K562 (cell line): ENCODE results near the gene SEC22A. TPM values are rescaled to one million over a fixed set of nuclear protein-coding genes. Genes with fewer than 3 reads are reported as not detected.

ENCODE experiments used
- ATAC-seq: fragments of 200-7000 bp; cut with Tn5 transposase; 3 replicates; pipeline ENCODE4 v1.9.1; 2020; ENCODE audit warnings: moderate library complexity
- BruUV-seq: library from RNA; stranded (reverse); fragments of 400-500 nt; replicated peaks from 2 replicates; lab custom pipeline; 2021; lab: Mats Ljungman, UMichigan
- CTCF ChIA-PET: fragments of 300-600 bp; formaldehyde crosslinking; extraction: SDS; loops from one replicate; lab custom pipeline; 2021; ENCODE audit warnings: low intra/inter-chr PET ratio; lab: Yijun Ruan, JAX
- POLR2A ChIA-PET: fragments of 300-600, 350-650 bp; sonication (Branson Sonifier 250); formaldehyde crosslinking; extraction: SDS; loops from one replicate; lab custom pipeline; 2021; ENCODE audit warnings: antibody characterized with exemption, inconsistent platforms; lab: Yijun Ruan, JAX
- DNase-seq, 4 experiments: peaks; one replicate each; pipeline versions ENCODE4 v3.0.0 to v3.0.0-alpha.2; 2011 to 2018; ENCODE audit warnings: low spot score in 3 of 4, mixed read lengths in 3 of 4; ENCODE audit errors: extremely low read depth in 1 of 4
- FAIRE-seq: peaks from 2 replicates; lab custom pipeline; 2011; peaks lifted over from hg19 to GRCh38; lab: Jason Lieb, UNC
- H2AFZ ChIP-seq: 2 replicates; pipeline ENCODE4 v1.6.0; 2011; ENCODE audit warnings: low read depth, low read length, control low read depth, inconsistent platforms
- H3K27ac ChIP-seq: fragments of 200-600 bp; 3 replicates; pipeline ENCODE4 v1.8.0; 2011; ENCODE audit warnings: low read depth, mild to moderate bottlenecking, control low read depth, inconsistent platforms, low read length, moderate library complexity, mixed read lengths; ENCODE audit errors: extremely low read depth
- H3K27me3 ChIP-seq, 2 experiments: fragments of 300-600 bp in 1 of 2; 2 replicates in 1 of 2; 3 replicates in 1 of 2; pipeline versions ENCODE4 v1.6.0 to v1.8.0; 2011; ENCODE audit warnings: inconsistent platforms in 2 of 2, low read length in 2 of 2, mild to moderate bottlenecking in 1 of 2, mixed read lengths in 1 of 2, moderate library complexity in 1 of 2; ENCODE audit not compliant: control insufficient read depth in 2 of 2, insufficient read depth in 2 of 2
- H3K36me3 ChIP-seq: fragments of 300-600 bp; 3 replicates; pipeline ENCODE4 v1.8.0; 2011; ENCODE audit warnings: mild to moderate bottlenecking, low read length, inconsistent platforms; ENCODE audit not compliant: control insufficient read depth, insufficient read depth
- H3K4me1 ChIP-seq, 2 experiments: fragments of 200-600 bp in 1 of 2; replicated peaks in 1 of 2; 2 replicates in 1 of 2; 3 replicates in 1 of 2; pipeline versions ENCODE4 v1.5.1 to v1.8.0; 2011; ENCODE audit warnings: inconsistent platforms in 2 of 2, low read length in 2 of 2, mild to moderate bottlenecking in 1 of 2, mixed read lengths in 1 of 2, moderate library complexity in 1 of 2; ENCODE audit not compliant: control insufficient read depth in 2 of 2, insufficient read depth in 2 of 2
- H3K4me2 ChIP-seq: 2 replicates; pipeline ENCODE4 v1.6.1; 2011; ENCODE audit warnings: low read length, control low read depth, inconsistent platforms, mixed read lengths; ENCODE audit not compliant: insufficient read depth
- H3K4me3 ChIP-seq: fragments of 200-600 bp; sonication (generic), shearing (Covaris generic); 2 replicates; pipeline ENCODE4 v1.5.1; 2016; ENCODE audit warnings: control low read depth, inconsistent platforms
- H3K79me2 ChIP-seq: fragments of 200-600 bp; 3 replicates; pipeline ENCODE4 v1.8.0; 2011; ENCODE audit warnings: low read length, inconsistent platforms; ENCODE audit not compliant: control insufficient read depth, insufficient read depth
- H3K9ac ChIP-seq, 2 experiments: 2 replicates each; pipeline versions ENCODE4 v1.6.0 to v1.6.1; 2011; ENCODE audit warnings: low read depth in 2 of 2, low read length in 2 of 2, control low read depth in 1 of 2, inconsistent platforms in 1 of 2, mild to moderate bottlenecking in 1 of 2, mixed read lengths in 1 of 2; ENCODE audit not compliant: insufficient read depth in 1 of 2
- H3K9me1 ChIP-seq: one replicate; pipeline ENCODE4 v1.6.0; 2011; ENCODE audit warnings: inconsistent platforms, mild to moderate bottlenecking, low read length, moderate library complexity; ENCODE audit not compliant: control insufficient read depth, insufficient read depth
- H3K9me3 ChIP-seq: replicated peaks from 2 replicates; pipeline ENCODE4 v1.5.1; 2011; ENCODE audit warnings: low read depth, low read length, inconsistent platforms; ENCODE audit not compliant: control insufficient read depth, insufficient read depth
- H4K20me1 ChIP-seq: replicated peaks from 2 replicates; pipeline ENCODE4 v1.6.1; 2011; ENCODE audit warnings: low read length, inconsistent platforms, mixed read lengths; ENCODE audit not compliant: control insufficient read depth, insufficient read depth
- CSDE1 ChIP-seq, 2 experiments: fragments of 450-650 bp; IDR thresholded peaks; 2 replicates each; pipeline ENCODE4 v1.6.1; 2016; ENCODE audit warnings: mild to moderate bottlenecking in 1 of 2
- MTA2 ChIP-seq: fragments of 450-650 bp; IDR thresholded peaks from 2 replicates; pipeline ENCODE4 v1.6.1; 2016; ENCODE audit warnings: low read depth
- NBN ChIP-seq: fragments of 450-650 bp; IDR thresholded peaks from 2 replicates; pipeline ENCODE4 v1.6.1; 2016; ENCODE audit warnings: low read depth, mild to moderate bottlenecking
- OTX1 ChIP-seq: fragments of 450-650 bp; formaldehyde crosslinking; IDR thresholded peaks from 2 replicates; pipeline ENCODE4 v1.4.0; 2022; ENCODE audit warnings: mild to moderate bottlenecking
- RBM14 ChIP-seq: fragments of 200-400 bp; formaldehyde crosslinking; IDR thresholded peaks from 2 replicates; pipeline ENCODE4 v1.6.1; 2018; ENCODE audit warnings: low read depth, mild to moderate bottlenecking, low read length, moderate library complexity, borderline replicate concordance; ENCODE audit not compliant: insufficient read depth
- SP2 ChIP-seq: IDR thresholded peaks from 2 replicates; pipeline ENCODE4 v1.6.1; 2011; ENCODE audit warnings: mild to moderate bottlenecking, low read depth, low read length, moderate library complexity; ENCODE audit not compliant: poor library complexity, severe bottlenecking; ENCODE audit errors: extremely low read depth
- THRAP3 ChIP-seq: fragments of 450-650 bp; IDR thresholded peaks from 2 replicates; pipeline ENCODE4 v1.6.1; 2016; ENCODE audit warnings: mild to moderate bottlenecking, inconsistent platforms, borderline replicate concordance
- WHSC1 ChIP-seq: IDR thresholded peaks from one replicate; pipeline ENCODE4 v1.6.1; 2012; ENCODE audit warnings: low read length, control low read depth, inconsistent platforms
- ZBTB8A ChIP-seq: fragments of 450-650 bp; IDR thresholded peaks from 2 replicates; pipeline ENCODE4 v1.6.1; 2018; ENCODE audit warnings: mild to moderate bottlenecking, moderate library complexity; ENCODE audit not compliant: partially characterized antibody
- ZNF778 ChIP-seq: fragments of 450-650 bp; formaldehyde crosslinking; IDR thresholded peaks from 2 replicates; pipeline ENCODE4 v1.4.0; 2020; ENCODE audit warnings: mild to moderate bottlenecking, moderate library complexity
- WGBS: fragments of 100-300 bp; shearing (Covaris generic); methylation state at CpG from one replicate; pipeline ENCODE4 v1.1.6; 2016; ENCODE audit warnings: low coverage, mixed read lengths; ENCODE audit not compliant: insufficient coverage; ENCODE audit errors: missing lambda C conversion rate; 5-methylcytosine and 5-hydroxymethylcytosine counted together
- in situ Hi-C: fragments of 300-500 bp; cut with MboI; formaldehyde crosslinking; loops from 4 replicates; pipeline ENCODE4 v1.15.0; 2018; ENCODE audit warnings: inconsistent platforms, mixed read lengths
- intact Hi-C: fragments of 100-400 bp; cut with micrococcal nuclease; formaldehyde crosslinking; loops from 2 replicates; pipeline ENCODE4 v1.14.2; 2022
- polyA plus RNA-seq, 8 experiments: library from polyadenylated mRNA; depleted of rRNA in 4 of 8; stranded (reverse) in 5 of 8; unstranded in 3 of 8; fragments of >200 nt; fragmentation: Nextera tagmentation in 2 of 8; fragmentation: Illumina TruSeq in 1 of 8; extraction: Ambion mirVana in 2 of 8; extraction: Trizol in 1 of 8; gene quantifications; 2 replicates each; pipeline versions ENCODE4 v1.2.1 to v1.2.3, GENCODE V29; 2011 to 2014; ENCODE audit warnings: inconsistent platforms in 1 of 8, missing spikeins in 1 of 8
- total RNA-seq, 7 experiments: library from RNA; depleted of rRNA in 6 of 7; stranded (reverse); fragments of >200 nt in 6 of 7; fragmentation: Illumina TruSeq in 2 of 7; extraction: Trizol in 2 of 7; gene quantifications; 2 replicates each; pipeline versions ENCODE4 v1.2.1 to v1.2.3, GENCODE V29; 2011 to 2021; ENCODE audit warnings: low replicate concordance in 1 of 7
- TF ChIP-seq, protein P1 (sequence below): fragments of 450-650 bp; formaldehyde crosslinking; IDR thresholded peaks from 2 replicates; pipeline ENCODE4 v1.4.0; 2020; ENCODE audit warnings: mild to moderate bottlenecking, moderate library complexity
- TF ChIP-seq, protein P2 (sequence below), 3 experiments: fragments of 200-800 bp in 1 of 3; sonication (Bioruptor generic) in 1 of 3; sonication (generic) in 1 of 3; formaldehyde crosslinking in 1 of 3; IDR thresholded peaks; 2 replicates each; pipeline versions ENCODE4 v1.6.1 to v1.8.0; 2016 to 2022; ENCODE audit warnings: mild to moderate bottlenecking in 2 of 3, missing compliant biosample characterization in 2 of 3, missing genetic modification characterization in 2 of 3, missing genetic modification reagents in 1 of 3
- TF ChIP-seq, protein P3 (sequence below): sonication (generic); formaldehyde crosslinking; IDR thresholded peaks from 2 replicates; pipeline ENCODE4 v1.5.0; 2020; ENCODE audit warnings: missing genetic modification reagents

Gene SEC22A
- total and polyA plus RNA-seq, 9 of the 15 experiments (the other 6 are each of a cell fraction or from before 2014, with no cell fraction given): 7.9 to 44.5 (median 20.5) TPM

DNA sequence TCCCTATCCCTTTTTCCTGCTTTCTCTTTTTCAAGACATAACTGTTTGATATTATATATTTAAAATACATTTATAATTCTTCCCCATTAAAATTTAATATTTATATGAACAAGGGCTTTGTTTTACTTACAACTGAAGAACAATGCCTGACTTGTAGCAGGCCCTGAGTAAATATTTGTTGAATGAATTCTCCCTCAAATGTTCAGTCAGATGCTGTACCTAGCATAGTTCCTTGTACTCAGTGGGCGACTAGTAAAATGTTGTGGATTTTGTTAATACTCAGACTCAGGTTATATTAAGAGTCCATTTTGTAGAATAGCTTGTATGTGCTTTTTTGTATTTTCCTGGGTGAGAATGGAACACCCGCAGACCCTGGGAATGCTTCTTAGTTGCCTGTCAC is 69.1 kb downstream of the SEC22A start:
- FAIRE-seq: no peak
- 90% methylated on average over 2 of the region's 2 CpGs for WGBS
- H2AFZ ChIP-seq: no peak overlapping the region
- POLR2A ChIA-PET: no interaction called here
- H3K9me3 ChIP-seq: no peaks in the 10 kb centered on the region
- BruUV-seq: no TSS peak
- H3K4me2 ChIP-seq: no peak overlapping the region
- intact Hi-C loops (no loop called here), in situ Hi-C loops (no loop called here)
- no peak for ATAC-seq
- H3K9ac ChIP-seq: no peak overlapping the region
- H3K9me1 ChIP-seq: no peaks in the 10 kb centered on the region
- no peaks in the 10 kb centered on the region for H3K27me3 ChIP-seq
- no peak overlapping the region for H3K27ac ChIP-seq
- no peak for DNase-seq
- H4K20me1 ChIP-seq: no peaks in the 10 kb centered on the region
- no peaks in the 10 kb centered on the region for H3K4me1 ChIP-seq
- no peak overlapping the region for H3K4me3 ChIP-seq
- TF ChIP-seq RBM14: no peak
- TF ChIP-seq, protein P1, sequence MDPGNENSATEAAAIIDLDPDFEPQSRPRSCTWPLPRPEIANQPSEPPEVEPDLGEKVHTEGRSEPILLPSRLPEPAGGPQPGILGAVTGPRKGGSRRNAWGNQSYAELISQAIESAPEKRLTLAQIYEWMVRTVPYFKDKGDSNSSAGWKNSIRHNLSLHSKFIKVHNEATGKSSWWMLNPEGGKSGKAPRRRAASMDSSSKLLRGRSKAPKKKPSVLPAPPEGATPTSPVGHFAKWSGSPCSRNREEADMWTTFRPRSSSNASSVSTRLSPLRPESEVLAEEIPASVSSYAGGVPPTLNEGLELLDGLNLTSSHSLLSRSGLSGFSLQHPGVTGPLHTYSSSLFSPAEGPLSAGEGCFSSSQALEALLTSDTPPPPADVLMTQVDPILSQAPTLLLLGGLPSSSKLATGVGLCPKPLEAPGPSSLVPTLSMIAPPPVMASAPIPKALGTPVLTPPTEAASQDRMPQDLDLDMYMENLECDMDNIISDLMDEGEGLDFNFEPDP (CRISPR knock-in tag): no peak
- TF ChIP-seq WHSC1: no peak
- TF ChIP-seq, protein P2, sequence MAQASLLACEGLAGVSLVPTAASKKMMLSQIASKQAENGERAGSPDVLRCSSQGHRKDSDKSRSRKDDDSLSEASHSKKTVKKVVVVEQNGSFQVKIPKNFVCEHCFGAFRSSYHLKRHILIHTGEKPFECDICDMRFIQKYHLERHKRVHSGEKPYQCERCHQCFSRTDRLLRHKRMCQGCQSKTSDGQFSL (CRISPR knock-in tag; IDR thresholded peaks at IDR 0.05): no peak
- TF ChIP-seq, protein P2 (tag; IDR thresholded peaks at IDR 0.05): no peak
- TF ChIP-seq OTX1 (CRISPR knock-in tag): no peak
- TF ChIP-seq THRAP3: no peak
- no peak for TF ChIP-seq CSDE1 (IDR thresholded peaks at IDR 0.05)
- no peak for TF ChIP-seq SP2
- TF ChIP-seq ZBTB8A: no peak
- TF ChIP-seq, protein P3, sequence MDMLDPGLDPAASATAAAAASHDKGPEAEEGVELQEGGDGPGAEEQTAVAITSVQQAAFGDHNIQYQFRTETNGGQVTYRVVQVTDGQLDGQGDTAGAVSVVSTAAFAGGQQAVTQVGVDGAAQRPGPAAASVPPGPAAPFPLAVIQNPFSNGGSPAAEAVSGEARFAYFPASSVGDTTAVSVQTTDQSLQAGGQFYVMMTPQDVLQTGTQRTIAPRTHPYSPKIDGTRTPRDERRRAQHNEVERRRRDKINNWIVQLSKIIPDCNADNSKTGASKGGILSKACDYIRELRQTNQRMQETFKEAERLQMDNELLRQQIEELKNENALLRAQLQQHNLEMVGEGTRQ (CRISPR knock-in tag): no peak
- no peak for TF ChIP-seq NBN
- TF ChIP-seq MTA2: no peak
- TF ChIP-seq ZNF778: no peak
- H3K79me2 ChIP-seq: no peaks in the 10 kb centered on the region
- H3K36me3 ChIP-seq: no peaks in the 10 kb centered on the region
- CTCF ChIA-PET: no interaction called here
